ENCODE measurements around the gene PLEKHG1.

The PLEKHG1 gene

DNA sequence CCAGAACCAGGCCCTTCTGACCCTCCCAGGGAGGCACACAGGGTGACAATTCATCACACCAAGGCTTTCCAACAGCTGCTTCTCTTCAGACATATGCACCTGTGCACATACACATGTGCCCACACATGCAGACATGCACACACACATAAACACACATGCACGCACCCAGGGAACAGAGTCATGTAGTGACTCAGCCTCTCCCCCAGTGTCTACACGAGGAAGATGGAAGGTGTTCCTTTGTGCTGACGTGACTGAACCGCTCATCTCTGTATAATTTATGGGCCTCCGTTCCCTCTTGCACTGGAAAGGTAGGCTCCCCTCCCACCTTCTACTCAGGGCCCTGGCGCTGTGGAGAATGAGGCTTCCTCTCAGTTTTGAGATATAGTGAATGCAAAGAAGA is 23.8 kb upstream of the PLEKHG1 start:
- TF ChIP-seq HDGF (IDR thresholded peaks at IDR 0.05; ENCODE audit: borderline replicate concordance) (no peak), LEF1 (IDR thresholded peaks at IDR 0.05; ENCODE audit: borderline replicate concordance) (no peak), L3MBTL2 (conservative IDR thresholded peaks at IDR 0.05) (no peak), CTBP1 (IDR thresholded peaks at IDR 0.05; ENCODE audit: borderline replicate concordance) (no peak), ELF4 (IDR thresholded peaks at IDR 0.05) (no peak), FOXK2 (IDR thresholded peaks at IDR 0.05) (no peak), FOXA1 (IDR thresholded peaks at IDR 0.05) (no peak), BHLHE40 (IDR thresholded peaks at IDR 0.05; ENCODE audit: borderline replicate concordance) (no peak), SUZ12 (IDR thresholded peaks at IDR 0.05) (no peak), SP1 (IDR thresholded peaks at IDR 0.05) (no peak), NFRKB (IDR thresholded peaks at IDR 0.05) (no peak), ARNT (IDR thresholded peaks at IDR 0.05) (no peak), FOXM1 (IDR thresholded peaks at IDR 0.05; ENCODE audit: borderline replicate concordance) (no peak), ZNF384 (IDR thresholded peaks at IDR 0.05) (no peak), TARDBP (IDR thresholded peaks at IDR 0.05) (no peak)
- TF ChIP-seq, protein P1, sequence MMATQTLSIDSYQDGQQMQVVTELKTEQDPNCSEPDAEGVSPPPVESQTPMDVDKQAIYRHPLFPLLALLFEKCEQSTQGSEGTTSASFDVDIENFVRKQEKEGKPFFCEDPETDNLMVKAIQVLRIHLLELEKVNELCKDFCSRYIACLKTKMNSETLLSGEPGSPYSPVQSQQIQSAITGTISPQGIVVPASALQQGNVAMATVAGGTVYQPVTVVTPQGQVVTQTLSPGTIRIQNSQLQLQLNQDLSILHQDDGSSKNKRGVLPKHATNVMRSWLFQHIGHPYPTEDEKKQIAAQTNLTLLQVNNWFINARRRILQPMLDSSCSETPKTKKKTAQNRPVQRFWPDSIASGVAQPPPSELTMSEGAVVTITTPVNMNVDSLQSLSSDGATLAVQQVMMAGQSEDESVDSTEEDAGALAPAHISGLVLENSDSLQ (IDR thresholded peaks at IDR 0.05): no peak
- CTCF ChIA-PET: no interaction called here
- POLR2A ChIA-PET: no interaction called here
- DNase-seq (ENCODE audit: extremely low spot score): no peak

DNA sequence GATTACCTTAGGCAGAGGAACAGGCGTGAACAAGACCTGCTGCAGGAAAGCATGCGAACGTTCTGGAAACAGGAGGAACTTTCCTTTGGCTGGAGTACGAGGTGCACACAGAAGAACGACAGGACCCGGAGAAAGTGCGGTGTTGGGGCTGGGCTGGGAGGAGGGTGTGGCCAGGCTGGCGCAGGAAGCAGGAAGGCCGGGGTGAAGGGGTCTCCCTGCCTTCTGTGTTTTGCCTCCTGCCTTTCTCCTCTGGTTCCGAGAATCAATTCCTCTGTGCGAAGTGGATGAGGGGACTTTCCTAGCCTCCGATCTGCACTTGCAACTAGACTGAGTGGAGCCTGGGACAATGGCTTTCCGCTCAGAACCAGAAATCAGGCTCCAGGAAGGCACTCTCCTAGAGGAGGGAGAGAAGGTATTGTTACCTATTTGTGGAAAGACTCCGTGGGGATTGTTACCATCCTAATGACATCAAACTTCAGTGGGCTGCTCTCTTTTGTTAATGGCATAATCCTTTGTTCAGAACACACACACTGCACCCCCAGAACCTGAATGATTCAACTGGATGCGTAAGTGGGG is 22.9 kb upstream of the PLEKHG1 start:
- no peak for TF ChIP-seq L3MBTL2 (conservative IDR thresholded peaks at IDR 0.05)
- no peak for TF ChIP-seq BHLHE40 (IDR thresholded peaks at IDR 0.05; ENCODE audit: borderline replicate concordance)
- TF ChIP-seq ZNF384 (IDR thresholded peaks at IDR 0.05): no peak
- TF ChIP-seq, protein P1 (IDR thresholded peaks at IDR 0.05): no peak
- TF ChIP-seq FOXA1 (IDR thresholded peaks at IDR 0.05): no peak
- TF ChIP-seq TARDBP (IDR thresholded peaks at IDR 0.05): no peak
- TF ChIP-seq CTBP1 (IDR thresholded peaks at IDR 0.05; ENCODE audit: borderline replicate concordance): no peak
- TF ChIP-seq FOXM1 (IDR thresholded peaks at IDR 0.05; ENCODE audit: borderline replicate concordance): no peak
- TF ChIP-seq NFRKB (IDR thresholded peaks at IDR 0.05): no peak
- TF ChIP-seq LEF1 (IDR thresholded peaks at IDR 0.05; ENCODE audit: borderline replicate concordance): no peak
- no peak for DNase-seq (ENCODE audit: extremely low spot score)
- ChIA-PET CTCF (no interaction called here), POLR2A (no interaction called here)

DNA sequence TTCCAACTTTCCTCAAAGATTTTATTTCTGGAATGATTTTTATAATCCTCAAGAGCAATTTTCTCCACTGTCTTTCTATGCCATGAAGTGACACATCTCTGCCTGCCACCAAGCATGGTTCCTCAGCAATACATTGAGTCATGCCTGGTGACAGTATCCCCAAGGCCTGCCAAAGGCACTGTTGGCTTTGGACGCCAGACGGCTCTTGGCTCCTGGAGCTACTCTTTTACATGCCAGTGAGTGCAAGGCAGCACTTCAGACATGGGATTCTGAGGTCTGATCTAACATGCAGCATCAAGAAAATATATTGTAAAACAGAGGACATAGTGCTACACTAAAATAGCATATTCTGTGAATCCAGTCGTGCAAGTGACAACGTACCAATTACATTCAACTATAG is 20.1 kb upstream of the PLEKHG1 start:
- ChIA-PET POLR2A (no interaction called here), CTCF (no interaction called here)
- TF ChIP-seq SP1 (IDR thresholded peaks at IDR 0.05) (no peak), HDGF (IDR thresholded peaks at IDR 0.05; ENCODE audit: borderline replicate concordance) (no peak), BHLHE40 (IDR thresholded peaks at IDR 0.05; ENCODE audit: borderline replicate concordance) (no peak), CTBP1 (IDR thresholded peaks at IDR 0.05; ENCODE audit: borderline replicate concordance) (no peak), NFRKB (IDR thresholded peaks at IDR 0.05) (no peak), ARNT (IDR thresholded peaks at IDR 0.05) (no peak)
- TF ChIP-seq, protein P1 (IDR thresholded peaks at IDR 0.05): no peak
- no peak for DNase-seq (ENCODE audit: extremely low spot score)

DNA sequence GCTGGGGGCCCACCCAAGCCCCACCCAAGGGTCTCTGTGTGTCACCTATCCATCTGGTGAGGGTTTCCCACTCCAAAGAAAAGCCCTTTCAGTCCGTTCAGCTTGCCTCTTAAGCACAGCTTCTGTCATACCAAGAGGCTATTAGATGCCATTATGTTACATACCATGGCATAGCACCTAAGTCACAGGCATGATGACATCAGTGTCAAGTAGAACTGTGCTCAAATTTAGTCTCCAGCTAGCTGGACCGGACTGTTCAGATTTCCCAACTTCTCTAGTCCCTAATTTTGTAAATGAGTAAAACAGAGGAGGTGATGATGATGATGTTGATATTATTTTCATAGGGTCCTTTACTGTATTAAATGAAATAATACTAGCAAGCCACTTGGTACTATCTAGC is 19.2 kb upstream of the PLEKHG1 start:
- ChIA-PET CTCF (no interaction called here), POLR2A (no interaction called here)
- DNase-seq (ENCODE audit: extremely low spot score): no peak
- TF ChIP-seq L3MBTL2 (conservative IDR thresholded peaks at IDR 0.05) (no peak), BHLHE40 (IDR thresholded peaks at IDR 0.05; ENCODE audit: borderline replicate concordance) (no peak), NFRKB (IDR thresholded peaks at IDR 0.05) (no peak), ZNF384 (IDR thresholded peaks at IDR 0.05) (no peak), SP1 (IDR thresholded peaks at IDR 0.05) (no peak), TARDBP (IDR thresholded peaks at IDR 0.05) (no peak), FOXM1 (IDR thresholded peaks at IDR 0.05; ENCODE audit: borderline replicate concordance) (no peak), CTBP1 (IDR thresholded peaks at IDR 0.05; ENCODE audit: borderline replicate concordance) (no peak)
- TF ChIP-seq, protein P1 (IDR thresholded peaks at IDR 0.05): no peak

DNA sequence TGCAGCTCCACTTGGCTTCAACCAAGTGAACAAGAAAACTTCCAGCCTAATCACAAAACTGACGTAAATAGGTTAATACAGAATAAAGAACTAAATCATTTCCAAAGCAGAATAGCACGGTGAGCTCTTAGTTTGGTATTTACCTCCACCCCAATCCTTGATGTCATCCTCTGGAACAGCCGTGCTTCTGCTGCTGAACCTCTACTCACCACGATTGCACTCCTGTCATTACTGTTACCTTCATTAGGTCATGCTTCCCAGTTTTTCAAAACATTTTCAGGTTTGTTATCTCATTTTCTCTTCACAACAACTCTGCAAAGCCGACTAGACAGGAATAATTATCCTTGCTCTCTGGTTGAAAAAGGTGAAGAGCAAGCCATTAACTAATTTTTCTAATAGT is 15.6 kb upstream of the PLEKHG1 start:
- no peak for DNase-seq (ENCODE audit: extremely low spot score)
- ChIA-PET CTCF (interaction anchor here (0.6 kb wide), 1 partner anchor 9 kb away, joined by 3 read pairs; no protein-coding TSS in a partner anchor), POLR2A (interaction anchor here (1.2 kb wide), 1 partner anchor 81 kb away, joined by 3 read pairs; no protein-coding TSS in a partner anchor)
- no peak for TF ChIP-seq SP1 (IDR thresholded peaks at IDR 0.05)
- no peak for TF ChIP-seq CTBP1 (IDR thresholded peaks at IDR 0.05; ENCODE audit: borderline replicate concordance)
- TF ChIP-seq ZNF384 (IDR thresholded peaks at IDR 0.05): no peak
- TF ChIP-seq BHLHE40 (IDR thresholded peaks at IDR 0.05; ENCODE audit: borderline replicate concordance): no peak
- no peak for TF ChIP-seq FOXA1 (IDR thresholded peaks at IDR 0.05)
- TF ChIP-seq, protein P1 (IDR thresholded peaks at IDR 0.05): no peak

Data from HEK293T (cell line).